Activated T-helper 1 cell treated with anti-CD3 and anti-CD28 coated beads, Interleukin-2, amount 50 U/mL, for 16 hours (primary cell): ENCODE data around the gene ZNF74.
"Not testable (repeated sequence)": the region's sequence is repeated elsewhere in the genome, so short reads cannot be mapped to it uniquely, and the experiment has no call there.

Experiments used
- DNase-seq, 2 donors: peaks; one replicate each; pipeline ENCODE4 v3.0.0-alpha.2; 2020; ENCODE audit warnings: low read depth in 1 of 2, low spot score in 1 of 2

The ZNF74 gene

GRCh38 chr22:20399866-20400605 lies 6.1 kb downstream of the ZNF74 start:
- DNase-seq = no peak

GRCh38 chr22:20400606-20401375 lies 6.8 kb downstream of the ZNF74 start:
- no peak for DNase-seq

GRCh38 chr22:20401376-20402014 lies 7.5 kb downstream of the ZNF74 start:
- DNase-seq = no peak

- no peak for DNase-seq
Observed at GRCh38 chr22:20402960-20403778, 9.2 kb downstream of the ZNF74 start.

GRCh38 chr22:20403779-20404140 lies 9.8 kb downstream of the ZNF74 start:
- DNase-seq = no peak

GRCh38 chr22:20404881-20405280 lies 10.9 kb downstream of the ZNF74 start:
- DNase-seq = no peak

- no peak for DNase-seq
Observed at GRCh38 chr22:20405291-20405930, 11.5 kb downstream of the ZNF74 start.

- DNase-seq = no peak
Observed at GRCh38 chr22:20405931-20406685, 12.2 kb downstream of the ZNF74 start.

- DNase-seq = no peak
Observed at GRCh38 chr22:20406686-20407408, 12.9 kb downstream of the ZNF74 start.

- DNase-seq = no peak
Observed at GRCh38 chr22:20407829-20408228, 13.9 kb downstream of the ZNF74 start.

GRCh38 chr22:20408891-20409290 lies 14.9 kb downstream of the ZNF74 start:
- no peak for DNase-seq

GRCh38 chr22:20409385-20409784 lies 15.4 kb downstream of the ZNF74 start:
- not testable (repeated sequence) for DNase-seq

GRCh38 chr22:20412474-20413216 lies 18.7 kb downstream of the ZNF74 start:
- DNase-seq = no peak

- DNase-seq = no peak
Observed at GRCh38 chr22:20413217-20414058, 19.5 kb downstream of the ZNF74 start.

- no peak for DNase-seq
Observed at GRCh38 chr22:20414059-20414440, 20.1 kb downstream of the ZNF74 start.

GRCh38 chr22:20414450-20414849 lies 20.5 kb downstream of the ZNF74 start:
- DNase-seq = no peak

GRCh38 chr22:20415241-20415640 lies 21.3 kb downstream of the ZNF74 start:
- DNase-seq = not testable (repeated sequence)

GRCh38 chr22:20415699-20416098 lies 21.7 kb downstream of the ZNF74 start:
- not testable (repeated sequence) for DNase-seq
